ENCODE results near the gene POU6F1. TPM values are rescaled to one million over a fixed set of nuclear protein-coding genes. Genes with fewer than 3 reads are reported as not detected.

The POU6F1 gene
- polyA plus RNA-seq, 1 donor from 2014 or later, result 12.4 TPM

- Histone ChIP-seq H3K4me3 (ENCODE audit: low read length) (no peak overlapping the region), H3K36me3 (ENCODE audit: insufficient read depth, low read length) (peaks cover 7% of the 10 kb centered on the region), H3F3A (ENCODE audit: insufficient read depth, low read length, poor library complexity, severe bottlenecking) (no peaks in the 10 kb centered on the region), H3K9me3 (ENCODE audit: low read length) (no peaks in the 10 kb centered on the region), H3K9ac (ENCODE audit: low read length) (no peak overlapping the region), H3K79me2 (replicated peaks; ENCODE audit: insufficient read depth, low read length) (no peaks in the 10 kb centered on the region), H2AFZ (ENCODE audit: low read depth, low read length) (no peak overlapping the region), H3K27me3 (ENCODE audit: insufficient read depth, low read depth, low read length) (no peaks in the 10 kb centered on the region), H3K4me2 (ENCODE audit: low read length) (no peak overlapping the region), H3K27ac (ENCODE audit: low read length) (no peak overlapping the region), H3K9me2 (ENCODE audit: insufficient read depth, low read length) (no peaks in the 10 kb centered on the region), H4K20me1 (ENCODE audit: insufficient read depth) (no peaks in the 10 kb centered on the region)
- TF ChIP-seq EP300 (conservative IDR thresholded peaks at IDR 0.05; ENCODE audit: poor library complexity, severe bottlenecking) (no peak), REST (IDR thresholded peaks at IDR 0.05; ENCODE audit: borderline replicate concordance) (no peak), MXI1 (conservative IDR thresholded peaks at IDR 0.05; ENCODE audit: poor library complexity, severe bottlenecking) (no peak), EZH2 (IDR thresholded peaks at IDR 0.05; ENCODE audit: borderline replicate concordance, insufficient read depth, low read length, poor library complexity, severe bottlenecking) (no peak), RAD21 (conservative IDR thresholded peaks at IDR 0.05) (no peak), SMC3 (conservative IDR thresholded peaks at IDR 0.05; ENCODE audit: poor library complexity) (no peak), TAF1 (IDR thresholded peaks at IDR 0.05; ENCODE audit: low read depth) (no peak), POLR2AphosphoS5 (IDR thresholded peaks at IDR 0.05) (no peak), CTCF (IDR thresholded peaks at IDR 0.05; ENCODE audit: poor library complexity, severe bottlenecking) (no peak)
These were observed 9.7 kb downstream of the POU6F1 start for GRCh38 chr12:51208016-51208660.

- Histone ChIP-seq H3K27me3 (ENCODE audit: insufficient read depth, low read depth, low read length) (no peaks in the 10 kb centered on the region), H2AFZ (ENCODE audit: low read depth, low read length) (no peak overlapping the region), H3K79me2 (replicated peaks; ENCODE audit: insufficient read depth, low read length) (no peaks in the 10 kb centered on the region), H3K4me3 (ENCODE audit: low read length) (no peak overlapping the region), H4K20me1 (ENCODE audit: insufficient read depth) (no peaks in the 10 kb centered on the region), H3K4me2 (ENCODE audit: low read length) (no peak overlapping the region), H3K9me3 (ENCODE audit: low read length) (no peaks in the 10 kb centered on the region), H3K36me3 (ENCODE audit: insufficient read depth, low read length) (peaks cover 7% of the 10 kb centered on the region), H3F3A (ENCODE audit: insufficient read depth, low read length, poor library complexity, severe bottlenecking) (no peaks in the 10 kb centered on the region), H3K9ac (ENCODE audit: low read length) (no peak overlapping the region), H3K9me2 (ENCODE audit: insufficient read depth, low read length) (no peaks in the 10 kb centered on the region), H3K27ac (ENCODE audit: low read length) (no peak overlapping the region)
- TF ChIP-seq MXI1 (conservative IDR thresholded peaks at IDR 0.05; ENCODE audit: poor library complexity, severe bottlenecking) (no peak), TAF1 (IDR thresholded peaks at IDR 0.05; ENCODE audit: low read depth) (no peak), REST (IDR thresholded peaks at IDR 0.05; ENCODE audit: borderline replicate concordance) (no peak), EP300 (conservative IDR thresholded peaks at IDR 0.05; ENCODE audit: poor library complexity, severe bottlenecking) (no peak), SMC3 (conservative IDR thresholded peaks at IDR 0.05; ENCODE audit: poor library complexity) (no peak), RAD21 (conservative IDR thresholded peaks at IDR 0.05) (no peak), CTCF (IDR thresholded peaks at IDR 0.05; ENCODE audit: poor library complexity, severe bottlenecking) (no peak), POLR2AphosphoS5 (IDR thresholded peaks at IDR 0.05) (no peak), EZH2 (IDR thresholded peaks at IDR 0.05; ENCODE audit: borderline replicate concordance, insufficient read depth, low read length, poor library complexity, severe bottlenecking) (no peak)
These were observed 12.5 kb downstream of the POU6F1 start for GRCh38 chr12:51205350-51205749.

Measured in neural cell (in vitro differentiated cells).